ENCODE measurements around the gene SPPL2C. TPM values are rescaled to one million over a fixed set of nuclear protein-coding genes. Genes with fewer than 3 reads are reported as not detected.

SPPL2C gene
- total and polyA plus RNA-seq, 2 donors = not detected

DNA sequence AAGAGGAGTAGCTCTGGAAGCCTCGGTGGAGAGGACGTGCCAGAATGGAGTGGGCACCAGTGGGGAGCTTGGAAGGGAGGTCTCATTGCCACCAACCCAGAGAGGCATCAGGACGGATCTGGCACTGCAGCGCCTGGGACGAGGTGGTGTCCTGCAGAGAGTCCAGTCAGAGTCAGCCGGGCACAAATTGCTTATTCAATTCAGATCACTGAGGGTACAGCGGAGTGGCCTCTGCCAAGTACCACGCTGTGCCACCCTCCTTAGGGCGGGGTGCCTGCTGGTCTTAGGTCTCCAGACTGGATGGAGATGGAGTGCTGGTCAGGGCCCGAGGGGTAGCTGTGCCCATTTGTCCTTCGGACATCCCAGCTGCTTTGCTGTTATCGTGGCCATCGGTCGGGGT lies 18.9 kb upstream of the SPPL2C start:
- Histone ChIP-seq H3K4me3 (ENCODE audit: low read length in 2 of 2) (no peak overlapping the region), H3K27me3 (ENCODE audit: control insufficient read depth in 2 of 2, insufficient read depth in 1 of 2, low read length in 1 of 2) (peaks cover 0 to 2% of the 10 kb centered on the region in 2 donors), H3K4me1 (ENCODE audit: control insufficient read depth in 2 of 2, insufficient read depth in 2 of 2, low read length in 2 of 2) (no peaks in the 10 kb centered on the region), H3K27ac (ENCODE audit: low read depth in 1 of 2, low read length in 1 of 2) (no peak overlapping the region), H3K36me3 (ENCODE audit: control insufficient read depth in 2 of 2, insufficient read depth in 2 of 2, low read length in 1 of 2) (no peaks in the 10 kb centered on the region), H3K9me3 (ENCODE audit: control insufficient read depth in 2 of 2, insufficient read depth in 1 of 2, low read length in 1 of 2) (no peaks in the 10 kb centered on the region)
- no peak for DNase-seq (ENCODE audit: low read depth in 6 of 9, low spot score in 9 of 9)
- 93% methylated on average over 14 of the region's 14 CpGs for WGBS

DNA sequence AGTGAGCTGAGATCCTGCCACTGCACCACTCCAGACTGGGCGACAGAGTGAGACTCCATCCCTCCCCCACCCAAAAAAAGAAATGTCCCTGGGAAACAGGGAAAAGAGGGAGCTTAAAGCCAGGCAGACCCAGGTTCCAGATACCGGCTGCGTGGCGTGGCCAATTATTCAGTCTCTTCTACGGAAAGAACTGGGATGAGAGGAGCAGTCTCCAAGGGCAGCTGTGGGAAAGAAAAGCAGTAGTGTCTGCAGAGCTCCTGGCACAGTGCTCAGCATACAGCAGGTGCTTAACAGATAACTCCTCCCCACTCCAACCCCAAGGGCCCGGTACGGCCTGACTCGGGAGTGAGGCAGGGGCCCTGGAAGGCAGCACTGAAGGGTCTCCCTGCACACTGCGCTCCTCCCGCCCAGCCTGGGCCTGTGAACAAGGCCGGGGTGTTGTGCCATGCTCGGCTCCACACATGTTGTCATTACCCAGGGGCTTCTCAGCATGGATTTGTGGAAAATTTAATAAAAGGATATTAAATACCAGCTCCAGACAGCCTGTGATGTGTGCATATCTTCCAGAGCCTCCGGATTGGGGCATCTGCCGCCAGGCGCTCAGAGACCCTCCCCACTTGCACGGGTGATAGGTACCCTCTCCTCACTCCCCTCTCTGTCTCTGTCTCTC lies 17.6 kb upstream of the SPPL2C start:
- H3K4me1 ChIP-seq (ENCODE audit: control insufficient read depth in 2 of 2, insufficient read depth in 2 of 2, low read length in 2 of 2) = no peaks in the 10 kb centered on the region
- 97% methylated on average over 16 of the region's 16 CpGs for WGBS
- no peaks in the 10 kb centered on the region for H3K36me3 ChIP-seq (ENCODE audit: control insufficient read depth in 2 of 2, insufficient read depth in 2 of 2, low read length in 1 of 2)
- H3K27me3 ChIP-seq (ENCODE audit: control insufficient read depth in 2 of 2, insufficient read depth in 1 of 2, low read length in 1 of 2) = no peaks in the 10 kb centered on the region
- no peak overlapping the region for H3K4me3 ChIP-seq (ENCODE audit: low read length in 2 of 2)
- no peak for DNase-seq (ENCODE audit: low read depth in 6 of 9, low spot score in 9 of 9)
- no peak overlapping the region for H3K27ac ChIP-seq (ENCODE audit: low read depth in 1 of 2, low read length in 1 of 2)
- no peaks in the 10 kb centered on the region for H3K9me3 ChIP-seq (ENCODE audit: control insufficient read depth in 2 of 2, insufficient read depth in 1 of 2, low read length in 1 of 2)

DNA sequence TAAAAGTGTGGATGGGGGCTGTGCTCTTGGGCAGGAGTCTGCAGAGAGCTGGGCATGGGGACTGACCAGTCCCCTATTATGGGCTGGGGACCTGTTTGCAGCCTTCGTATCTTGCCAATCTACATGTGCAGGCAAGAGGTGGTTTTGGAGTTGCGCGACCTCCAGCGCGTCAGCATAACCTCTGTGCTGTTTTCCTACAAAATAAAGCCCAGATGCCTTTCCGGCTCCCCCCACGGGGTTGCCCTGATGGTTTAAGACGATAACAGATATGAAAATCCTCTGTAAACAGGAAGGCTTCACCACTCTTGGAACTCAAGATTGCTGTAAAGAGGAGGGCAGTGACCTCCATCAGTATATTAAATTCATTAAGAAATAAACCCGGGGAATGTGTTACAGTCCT lies 16.5 kb upstream of the SPPL2C start:
- no peaks in the 10 kb centered on the region for H3K9me3 ChIP-seq (ENCODE audit: control insufficient read depth in 2 of 2, insufficient read depth in 1 of 2, low read length in 1 of 2)
- 65% methylated on average over 9 of the region's 9 CpGs for WGBS

DNA sequence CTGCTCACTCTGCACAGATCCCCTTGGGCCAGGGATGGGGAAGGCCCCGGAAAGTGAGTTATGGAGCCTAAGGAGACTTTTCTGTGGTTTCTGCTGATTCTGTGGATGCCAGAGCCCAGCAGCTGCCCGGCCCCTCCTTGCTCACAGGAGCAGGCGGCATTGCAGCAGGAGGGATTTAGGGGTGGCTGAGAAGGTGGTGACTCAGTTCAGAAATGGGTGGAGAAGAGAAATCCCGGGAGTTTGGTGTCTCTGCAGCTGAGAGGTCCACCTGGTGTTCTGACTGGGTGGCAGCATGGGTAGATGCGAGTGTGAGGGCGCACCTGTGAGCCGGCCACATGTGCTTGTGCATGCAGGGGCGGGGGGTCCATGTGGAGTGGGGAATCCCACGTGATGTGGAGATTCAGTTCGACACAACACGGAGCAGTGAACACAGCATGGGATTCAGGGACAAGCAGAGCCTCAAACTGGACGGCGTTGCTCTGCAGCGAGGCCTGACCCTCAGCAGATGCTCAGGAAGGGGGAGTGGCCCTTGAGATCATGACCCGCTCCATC lies 16.0 kb upstream of the SPPL2C start:
- Histone ChIP-seq H3K27me3 (ENCODE audit: control insufficient read depth in 2 of 2, insufficient read depth in 1 of 2, low read length in 1 of 2) (no peaks in the 10 kb centered on the region), H3K4me1 (ENCODE audit: control insufficient read depth in 2 of 2, insufficient read depth in 2 of 2, low read length in 2 of 2) (no peaks in the 10 kb centered on the region), H3K9me3 (ENCODE audit: control insufficient read depth in 2 of 2, insufficient read depth in 1 of 2, low read length in 1 of 2) (no peaks in the 10 kb centered on the region), H3K4me3 (ENCODE audit: low read length in 2 of 2) (no peak overlapping the region), H3K36me3 (ENCODE audit: control insufficient read depth in 2 of 2, insufficient read depth in 2 of 2, low read length in 1 of 2) (no peaks in the 10 kb centered on the region), H3K27ac (ENCODE audit: low read depth in 1 of 2, low read length in 1 of 2) (no peak overlapping the region)
- 87% methylated on average over 15 of the region's 15 CpGs for WGBS
- DNase-seq (ENCODE audit: low read depth in 6 of 9, low spot score in 9 of 9) = no peak

More for the DNA sequence above, 16.5 kb upstream of the SPPL2C start:
- Histone ChIP-seq H3K27me3 (ENCODE audit: control insufficient read depth in 2 of 2, insufficient read depth in 1 of 2, low read length in 1 of 2) (no peaks in the 10 kb centered on the region), H3K36me3 (ENCODE audit: control insufficient read depth in 2 of 2, insufficient read depth in 2 of 2, low read length in 1 of 2) (no peaks in the 10 kb centered on the region), H3K4me3 (ENCODE audit: low read length in 2 of 2) (no peak overlapping the region), H3K27ac (ENCODE audit: low read depth in 1 of 2, low read length in 1 of 2) (no peak overlapping the region), H3K4me1 (ENCODE audit: control insufficient read depth in 2 of 2, insufficient read depth in 2 of 2, low read length in 2 of 2) (no peaks in the 10 kb centered on the region)
- no peak for DNase-seq (ENCODE audit: low read depth in 6 of 9, low spot score in 9 of 9)

DNA sequence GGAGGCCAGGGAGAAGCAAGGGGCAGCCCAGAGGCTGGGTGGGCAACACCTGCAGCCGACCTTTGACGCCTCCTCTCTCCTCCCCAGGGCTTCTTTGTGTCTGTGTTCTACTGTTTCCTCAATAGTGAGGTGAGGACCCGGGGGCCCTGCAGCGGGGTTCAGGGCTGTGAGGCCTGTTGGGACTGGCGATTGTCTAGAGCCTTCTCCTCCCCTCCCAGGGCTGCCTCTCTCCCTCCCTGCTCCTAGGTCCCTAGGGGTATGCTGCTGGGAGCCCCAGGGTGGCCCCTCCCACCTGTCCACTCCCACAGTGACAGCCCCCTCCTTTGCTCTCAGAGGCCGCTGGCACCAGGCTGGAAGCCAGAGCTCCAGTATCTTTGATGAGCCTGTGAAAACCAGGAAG lies 10.8 kb upstream of the SPPL2C start:
- no peaks in the 10 kb centered on the region for H3K4me1 ChIP-seq (ENCODE audit: control insufficient read depth in 2 of 2, insufficient read depth in 2 of 2, low read length in 2 of 2)
- peaks cover 0 to 12% of the 10 kb centered on the region in 2 donors for H3K27me3 ChIP-seq (ENCODE audit: control insufficient read depth in 2 of 2, insufficient read depth in 1 of 2, low read length in 1 of 2)
- no peak overlapping the region for H3K27ac ChIP-seq (ENCODE audit: low read depth in 1 of 2, low read length in 1 of 2)
- no peak for DNase-seq (ENCODE audit: low read depth in 6 of 9, low spot score in 9 of 9)
- H3K4me3 ChIP-seq (ENCODE audit: low read length in 2 of 2) = no peak overlapping the region
- H3K9me3 ChIP-seq (ENCODE audit: control insufficient read depth in 2 of 2, insufficient read depth in 1 of 2, low read length in 1 of 2) = no peaks in the 10 kb centered on the region
- 73% methylated on average over 6 of the region's 6 CpGs for WGBS
- no peaks in the 10 kb centered on the region for H3K36me3 ChIP-seq (ENCODE audit: control insufficient read depth in 2 of 2, insufficient read depth in 2 of 2, low read length in 1 of 2)

DNA sequence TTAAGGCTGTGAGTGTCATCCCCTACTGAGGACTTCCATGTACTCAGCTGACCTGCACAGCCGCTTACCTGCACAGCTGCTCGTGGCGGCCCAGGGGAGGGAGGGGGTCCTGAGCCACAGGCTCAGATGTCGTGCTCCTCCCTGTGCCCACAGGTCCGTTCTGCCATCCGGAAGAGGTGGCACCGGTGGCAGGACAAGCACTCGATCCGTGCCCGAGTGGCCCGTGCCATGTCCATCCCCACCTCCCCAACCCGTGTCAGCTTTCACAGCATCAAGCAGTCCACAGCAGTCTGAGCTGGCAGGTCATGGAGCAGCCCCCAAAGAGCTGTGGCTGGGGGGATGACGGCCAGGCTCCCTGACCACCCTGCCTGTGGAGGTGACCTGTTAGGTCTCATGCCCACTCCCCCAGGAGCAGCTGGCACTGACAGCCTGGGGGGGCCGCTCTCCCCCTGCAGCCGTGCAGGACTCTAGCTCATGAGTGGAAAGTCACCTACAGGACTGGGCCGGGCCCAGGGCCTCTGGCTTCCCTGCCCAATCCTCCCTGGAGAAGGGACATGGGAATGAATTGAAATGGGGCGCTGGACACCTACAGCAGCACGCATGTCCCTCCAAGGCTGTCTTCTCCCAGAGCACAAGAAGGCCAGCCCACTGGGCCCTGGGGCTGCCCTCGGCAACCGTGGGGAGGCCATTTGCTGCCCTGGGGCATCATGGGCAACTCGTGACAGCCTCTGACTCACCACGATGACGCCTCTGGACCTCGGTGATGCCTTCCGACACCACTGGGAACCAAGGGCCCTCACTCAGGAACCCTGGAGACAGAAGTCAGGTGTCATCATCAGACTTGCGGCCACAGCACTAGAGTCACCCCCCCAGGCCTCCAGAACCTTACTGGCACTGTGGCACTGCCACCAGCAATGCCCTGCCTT lies 9.9 kb upstream of the SPPL2C start:
- DNase-seq (ENCODE audit: low read depth in 6 of 9, low spot score in 9 of 9) = no peak
- H3K4me1 ChIP-seq (ENCODE audit: control insufficient read depth in 2 of 2, insufficient read depth in 2 of 2, low read length in 2 of 2) = no peaks in the 10 kb centered on the region
- peaks cover 0 to 12% of the 10 kb centered on the region in 2 donors for H3K27me3 ChIP-seq (ENCODE audit: control insufficient read depth in 2 of 2, insufficient read depth in 1 of 2, low read length in 1 of 2)
- no peak overlapping the region for H3K4me3 ChIP-seq (ENCODE audit: low read length in 2 of 2)
- H3K9me3 ChIP-seq (ENCODE audit: control insufficient read depth in 2 of 2, insufficient read depth in 1 of 2, low read length in 1 of 2) = no peaks in the 10 kb centered on the region
- H3K27ac ChIP-seq (ENCODE audit: low read depth in 1 of 2, low read length in 1 of 2) = no peak overlapping the region
- 96% methylated on average over 26 of the region's 26 CpGs for WGBS
- H3K36me3 ChIP-seq (ENCODE audit: control insufficient read depth in 2 of 2, insufficient read depth in 2 of 2, low read length in 1 of 2) = no peaks in the 10 kb centered on the region

DNA sequence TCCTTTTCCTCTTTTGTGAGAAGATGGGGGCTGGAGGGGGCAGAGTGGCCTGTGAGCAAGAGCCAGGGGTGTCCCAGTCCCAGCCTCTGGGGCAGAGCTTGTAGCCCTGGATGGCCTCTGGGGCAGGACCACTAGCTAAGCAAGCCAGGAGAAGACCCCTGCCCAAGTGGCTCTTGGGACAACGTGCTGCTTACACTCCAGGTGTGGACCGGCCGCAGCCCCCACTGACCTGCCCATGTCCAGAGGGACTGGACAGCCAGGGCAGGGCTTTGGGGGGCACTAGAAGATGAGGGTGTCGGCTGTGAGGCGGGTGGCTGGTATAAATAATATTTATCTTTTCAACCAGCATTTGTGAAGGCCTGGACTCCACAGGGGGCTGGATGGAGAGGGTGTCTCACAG lies 9.2 kb upstream of the SPPL2C start:
- no peak overlapping the region for H3K27ac ChIP-seq (ENCODE audit: low read depth in 1 of 2, low read length in 1 of 2)
- H3K9me3 ChIP-seq (ENCODE audit: control insufficient read depth in 2 of 2, insufficient read depth in 1 of 2, low read length in 1 of 2) = no peaks in the 10 kb centered on the region
- no peaks in the 10 kb centered on the region for H3K4me1 ChIP-seq (ENCODE audit: control insufficient read depth in 2 of 2, insufficient read depth in 2 of 2, low read length in 2 of 2)
- no peaks in the 10 kb centered on the region for H3K36me3 ChIP-seq (ENCODE audit: control insufficient read depth in 2 of 2, insufficient read depth in 2 of 2, low read length in 1 of 2)
- H3K27me3 ChIP-seq (ENCODE audit: control insufficient read depth in 2 of 2, insufficient read depth in 1 of 2, low read length in 1 of 2) = peaks cover 0 to 12% of the 10 kb centered on the region in 2 donors
- 97% methylated on average over 5 of the region's 5 CpGs for WGBS
- H3K4me3 ChIP-seq (ENCODE audit: low read length in 2 of 2) = no peak overlapping the region
- DNase-seq (ENCODE audit: low read depth in 6 of 9, low spot score in 9 of 9) = no peak

DNA sequence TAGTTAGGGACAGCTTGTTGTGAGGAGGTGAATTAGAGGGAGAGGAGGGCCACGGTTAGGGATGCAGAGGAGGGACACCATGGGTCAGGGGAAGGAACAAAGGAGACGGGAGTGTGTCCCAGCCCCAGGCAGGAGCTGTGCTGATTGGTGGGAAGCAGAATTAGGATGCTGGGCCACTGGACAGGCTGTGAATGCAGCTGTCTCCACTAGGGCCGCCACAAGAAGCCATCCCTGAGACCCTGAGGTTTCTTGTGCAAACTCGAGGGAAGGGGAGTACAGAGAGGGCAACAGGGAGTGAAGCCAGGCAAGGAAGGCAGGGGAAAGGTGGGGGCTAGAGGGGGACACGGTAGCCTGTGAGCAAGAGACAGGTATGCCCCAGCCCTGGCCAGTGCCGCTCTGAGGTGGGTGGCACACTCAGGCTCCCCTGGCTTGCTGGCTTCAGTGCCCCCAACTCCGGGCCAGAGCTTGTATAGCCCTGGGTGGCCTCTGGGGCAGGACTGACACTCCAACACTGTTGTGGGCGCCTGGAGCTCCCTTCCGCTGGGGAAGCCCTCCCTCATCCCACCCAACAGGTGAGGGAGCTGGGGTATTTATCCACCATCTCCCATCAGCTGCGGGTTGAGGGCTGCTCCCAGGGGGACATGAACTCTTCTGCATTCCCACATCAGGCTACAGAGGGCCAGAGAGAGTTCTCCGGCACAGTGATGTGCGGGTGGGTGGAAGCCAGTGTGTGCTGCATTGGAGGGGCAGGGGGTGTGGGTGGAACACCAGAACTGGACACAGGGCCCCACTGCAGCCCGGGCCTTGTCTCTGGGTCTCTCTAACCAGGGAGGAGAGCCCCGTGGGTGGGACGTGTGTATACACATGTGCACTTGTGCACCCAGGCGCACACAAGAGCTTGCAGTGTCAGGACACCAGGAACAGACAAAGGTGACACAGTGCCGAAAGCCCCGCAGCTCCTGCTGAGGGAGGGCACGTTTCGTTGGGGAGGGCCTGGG lies 8.3 kb upstream of the SPPL2C start:
- Histone ChIP-seq H3K9me3 (ENCODE audit: control insufficient read depth in 2 of 2, insufficient read depth in 1 of 2, low read length in 1 of 2) (no peaks in the 10 kb centered on the region), H3K27ac (ENCODE audit: low read depth in 1 of 2, low read length in 1 of 2) (no peak overlapping the region), H3K4me1 (ENCODE audit: control insufficient read depth in 2 of 2, insufficient read depth in 2 of 2, low read length in 2 of 2) (no peaks in the 10 kb centered on the region), H3K27me3 (ENCODE audit: control insufficient read depth in 2 of 2, insufficient read depth in 1 of 2, low read length in 1 of 2) (peaks cover 0 to 12% of the 10 kb centered on the region in 2 donors), H3K4me3 (ENCODE audit: low read length in 2 of 2) (no peak overlapping the region), H3K36me3 (ENCODE audit: control insufficient read depth in 2 of 2, insufficient read depth in 2 of 2, low read length in 1 of 2) (no peaks in the 10 kb centered on the region)
- DNase-seq (ENCODE audit: low read depth in 6 of 9, low spot score in 9 of 9) = no peak
- 86% methylated on average over 20 of the region's 20 CpGs for WGBS
